MM.1S (cell line): Measurements from ENCODE around the gene TNRC6C.

Experiments used
- DNase-seq: peaks from one replicate; pipeline ENCODE4 v3.0.0-alpha.2; 2015
- H2AFZ ChIP-seq: fragments of 300-600 bp; sonication (generic); 2 replicates; pipeline ENCODE4 v1.6.0; 2016; ENCODE audit warnings: antibody characterized with exemption, low read length
- H3F3A ChIP-seq: fragments of 300-600 bp; sonication (generic); 2 replicates; pipeline ENCODE4 v1.6.1; 2016; ENCODE audit warnings: mild to moderate bottlenecking, antibody characterized with exemption, low read length, moderate library complexity, mixed read lengths; ENCODE audit not compliant: insufficient read depth
- H3K27ac ChIP-seq: fragments of 300-600 bp; sonication (generic); 2 replicates; pipeline ENCODE4 v1.5.1; 2016; ENCODE audit warnings: mild to moderate bottlenecking, low read length
- H3K27me3 ChIP-seq: fragments of 300-600 bp; sonication (generic); replicated peaks from 2 replicates; pipeline ENCODE4 v1.6.0; 2016; ENCODE audit warnings: low read length; ENCODE audit not compliant: insufficient read depth
- H3K36me3 ChIP-seq: fragments of 300-600 bp; sonication (generic); replicated peaks from 2 replicates; pipeline ENCODE4 v1.6.1; 2016; ENCODE audit warnings: mild to moderate bottlenecking, low read length, mixed read lengths; ENCODE audit not compliant: insufficient read depth
- H3K4me1 ChIP-seq: fragments of 300-600 bp; sonication (generic); 2 replicates; pipeline ENCODE4 v1.6.1; 2016; ENCODE audit warnings: low read length, mixed read lengths
- H3K4me2 ChIP-seq: fragments of 300-600 bp; sonication (generic); 2 replicates; pipeline ENCODE4 v1.6.0; 2016; ENCODE audit warnings: low read depth, low read length
- H3K4me3 ChIP-seq: fragments of 300-600 bp; sonication (generic); 2 replicates; pipeline ENCODE4 v1.5.1; 2016; ENCODE audit warnings: low read length, mixed read lengths
- H3K79me2 ChIP-seq: fragments of 300-600 bp; sonication (generic); 2 replicates; pipeline ENCODE4 v1.6.1; 2016; ENCODE audit warnings: mixed run types, low read length, mixed read lengths
- H3K9ac ChIP-seq: fragments of 300-600 bp; sonication (generic); 2 replicates; pipeline ENCODE4 v1.6.1; 2016; ENCODE audit warnings: low read length, mixed read lengths
- H3K9me2 ChIP-seq: fragments of 300-600 bp; sonication (generic); replicated peaks from 2 replicates; pipeline ENCODE4 v1.6.1; 2016; ENCODE audit warnings: mild to moderate bottlenecking, low read length, mixed read lengths; ENCODE audit not compliant: insufficient read depth
- H3K9me3 ChIP-seq: fragments of 300-600 bp; sonication (generic); replicated peaks from 2 replicates; pipeline ENCODE4 v1.6.1; 2016; ENCODE audit warnings: mild to moderate bottlenecking, low read length, mixed read lengths; ENCODE audit not compliant: insufficient read depth
- H4K20me1 ChIP-seq: fragments of 300-600 bp; sonication (generic); 2 replicates; pipeline ENCODE4 v1.6.1; 2016; ENCODE audit warnings: mild to moderate bottlenecking, low read length, moderate library complexity, mixed read lengths; ENCODE audit not compliant: insufficient read depth
- CTCF ChIP-seq: fragments of 300-600 bp; sonication (generic); IDR thresholded peaks from 2 replicates; pipeline ENCODE4 v1.5.1; 2016; ENCODE audit warnings: antibody characterized with exemption, low read length, mixed read lengths
- EZH2 ChIP-seq: fragments of 300-600 bp; sonication (generic); optimal IDR thresholded peaks from 2 replicates; pipeline ENCODE3; 2017; ENCODE audit warnings: low read depth, mild to moderate bottlenecking, antibody characterized with exemption, low read length, mixed read lengths
- EZH2phosphoT487 ChIP-seq: fragments of 300-600 bp; sonication (generic); IDR thresholded peaks from 2 replicates; pipeline ENCODE4 v1.6.1; 2018; ENCODE audit warnings: antibody characterized with exemption, low read length

TNRC6C gene

GRCh38 chr17:78031435-78031834 lies 72.9 kb downstream of the TNRC6C start:
- Histone ChIP-seq H2AFZ (no peak overlapping the region), H3K4me2 (no peak overlapping the region), H3K27ac (no peak overlapping the region), H3F3A (peaks cover 8% of the 10 kb centered on the region), H3K9ac (no peak overlapping the region), H3K4me3 (no peak overlapping the region), H3K79me2 (no peaks in the 10 kb centered on the region), H3K9me2 (no peaks in the 10 kb centered on the region), H3K4me1 (peaks cover 20% of the 10 kb centered on the region), H3K9me3 (no peaks in the 10 kb centered on the region), H3K36me3 (no peaks in the 10 kb centered on the region), H3K27me3 (no peaks in the 10 kb centered on the region), H4K20me1 (no peaks in the 10 kb centered on the region)
- TF ChIP-seq EZH2phosphoT487 (no peak), EZH2 (no peak)
- no peak for DNase-seq

GRCh38 chr17:78032166-78032565 lies 73.7 kb downstream of the TNRC6C start:
- DNase-seq, result no peak
- Histone ChIP-seq H3K4me2 (peak overlapping the region; percentile 17; the same call in 1 of the 2 replicates), H3F3A (peaks cover 8% of the 10 kb centered on the region), H3K36me3 (no peaks in the 10 kb centered on the region), H2AFZ (no peak overlapping the region), H3K9ac (no peak overlapping the region), H3K4me3 (no peak overlapping the region), H3K4me1 (peaks cover 20% of the 10 kb centered on the region), H3K9me3 (no peaks in the 10 kb centered on the region), H4K20me1 (no peaks in the 10 kb centered on the region), H3K79me2 (no peaks in the 10 kb centered on the region), H3K27me3 (no peaks in the 10 kb centered on the region), H3K27ac (peak overlapping the region; percentile 13; the same call in 1 of the 2 replicates), H3K9me2 (no peaks in the 10 kb centered on the region)
- TF ChIP-seq EZH2phosphoT487, result no peak
- TF ChIP-seq CTCF, result no peak
- TF ChIP-seq EZH2, result no peak

- no peak overlapping the region for H3K9ac ChIP-seq
- no peaks in the 10 kb centered on the region for H3K9me2 ChIP-seq
- H3K79me2 ChIP-seq, result no peaks in the 10 kb centered on the region
- H3K4me2 ChIP-seq, result no peak overlapping the region
- H3K4me1 ChIP-seq, result peaks cover 20% of the 10 kb centered on the region
- no peak overlapping the region for H2AFZ ChIP-seq
- H3K9me3 ChIP-seq, result no peaks in the 10 kb centered on the region
- DNase-seq, result no peak
- H3K4me3 ChIP-seq, result no peak overlapping the region
- H4K20me1 ChIP-seq, result no peaks in the 10 kb centered on the region
- no peaks in the 10 kb centered on the region for H3K36me3 ChIP-seq
- no peaks in the 10 kb centered on the region for H3K27me3 ChIP-seq
- TF ChIP-seq CTCF, result no peak
- TF ChIP-seq EZH2, result no peak
- TF ChIP-seq EZH2phosphoT487, result no peak
- H3F3A ChIP-seq, result peaks cover 8% of the 10 kb centered on the region
- H3K27ac ChIP-seq, result no peak overlapping the region
These were observed 76.1 kb downstream of the TNRC6C start for GRCh38 chr17:78034429-78035091.

GRCh38 chr17:78037280-78037679 lies 78.8 kb downstream of the TNRC6C start:
- Histone ChIP-seq H2AFZ (no peak overlapping the region), H3K4me1 (peaks cover 9% of the 10 kb centered on the region), H3K4me2 (no peak overlapping the region), H3K79me2 (no peaks in the 10 kb centered on the region), H3K4me3 (no peak overlapping the region), H3K9me2 (no peaks in the 10 kb centered on the region), H3K27me3 (no peaks in the 10 kb centered on the region), H4K20me1 (no peaks in the 10 kb centered on the region), H3K36me3 (no peaks in the 10 kb centered on the region), H3K9me3 (no peaks in the 10 kb centered on the region), H3F3A (peaks cover 1% of the 10 kb centered on the region; the same call in 1 of the 2 replicates), H3K27ac (no peak overlapping the region), H3K9ac (no peak overlapping the region)
- no peak for DNase-seq
- TF ChIP-seq EZH2phosphoT487 (no peak), EZH2 (no peak), CTCF (no peak)
